GM12891 (cell line): Measurements from ENCODE around the gene TMEM125.

ENCODE experiments used
- PAX5 ChIP-seq: IDR thresholded peaks from 2 replicates; pipeline ENCODE4 v1.6.1; 2011; ENCODE audit warnings: low read length, moderate library complexity, mild to moderate bottlenecking; ENCODE audit not compliant: insufficient read depth, severe bottlenecking
- POLR2A ChIP-seq: IDR thresholded peaks from 2 replicates; pipeline ENCODE4 v1.6.1; 2011; ENCODE audit warnings: low read depth, low read length, control low read depth
- POLR2AphosphoS5 ChIP-seq: IDR thresholded peaks from 2 replicates; pipeline ENCODE4 v1.6.1; 2011; ENCODE audit warnings: low read depth, low read length, control low read depth
- POU2F2 ChIP-seq: IDR thresholded peaks from 2 replicates; pipeline ENCODE4 v1.6.1; 2011; ENCODE audit warnings: low read depth, mild to moderate bottlenecking, control low read depth, low read length, moderate library complexity
- SPI1 ChIP-seq: IDR thresholded peaks from 2 replicates; pipeline ENCODE4 v1.6.1; 2011; ENCODE audit warnings: low read depth, low read length, control low read depth
- TAF1 ChIP-seq: IDR thresholded peaks from 2 replicates; pipeline ENCODE4 v1.6.1; 2011; ENCODE audit warnings: low read depth, low read length, control low read depth

DNA sequence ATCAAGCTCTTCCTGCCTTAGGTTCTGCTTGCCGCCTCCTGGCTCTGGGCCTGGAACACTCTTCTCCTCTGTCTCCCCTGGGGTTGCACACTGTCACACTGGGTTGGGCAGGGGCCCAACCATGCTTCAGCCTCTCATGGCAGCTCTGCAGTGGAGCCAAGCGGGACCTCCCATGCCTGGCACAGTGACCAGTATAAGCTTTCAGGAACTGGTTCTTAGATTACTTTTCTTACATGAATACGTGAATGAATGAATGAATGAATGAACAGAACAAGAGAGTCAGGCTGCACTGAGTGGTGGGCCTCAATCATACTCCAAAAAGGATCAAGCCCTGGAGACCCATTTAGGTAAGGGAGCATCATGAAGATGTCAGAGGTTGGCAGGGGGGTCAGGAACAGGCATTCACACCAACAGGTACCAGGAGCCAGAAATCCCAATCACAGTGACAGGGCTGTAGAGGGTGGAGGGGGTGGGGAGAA is 30.8 kb upstream of the TMEM125 start:
- TF ChIP-seq POLR2AphosphoS5 (no peak), SPI1 (no peak), POLR2A (no peak), PAX5 (no peak), TAF1 (no peak), POU2F2 (no peak)
